ENCODE results near the gene SMG6. TPM values are rescaled to one million over a fixed set of nuclear protein-coding genes. Genes with fewer than 3 reads are reported as not detected.

SMG6 gene
- total and polyA plus RNA-seq, 2 of the 8 experiments (the other 6 are each of a cell fraction or from before 2014, with no cell fraction given) = 18.5 to 25.2 TPM

- ChIA-PET CTCF (ENCODE audit: partially characterized antibody) (interaction anchor here (0.7 to 1.4 kb wide), 4 partner anchors 17 to 51 kb away, joined by 3 to 5 read pairs (median 4); no protein-coding TSS in a partner anchor), POLR2A (ENCODE audit: partially characterized antibody) (interaction anchor here (1.2 to 11.4 kb wide), 6 partner anchors 11 to 35 kb away, joined by 3 to 230 read pairs (median 10); partner anchors contain the start of genes SMG6 and SRR)
- Histone ChIP-seq H4K8ac (ENCODE audit: extremely low read depth, insufficient read depth, low read length) (no peak overlapping the region), H3K79me1 (ENCODE audit: low read depth, low read length) (peaks cover 5% of the 10 kb centered on the region), H3K23ac (ENCODE audit: insufficient read length) (no peak overlapping the region), H4K5ac (ENCODE audit: insufficient read length, low read depth, low read length) (no peak overlapping the region), H3K36me3 (ENCODE audit: control insufficient read depth in 2 of 4, insufficient read depth in 4 of 4, low read length in 3 of 4) (peaks cover 55 to 86% (median 74%) of the 10 kb centered on the region in 4 experiments), H3K56ac (replicated peaks; ENCODE audit: insufficient read length, low read depth, low read length) (no peak overlapping the region), H3K4me3 (ENCODE audit: extremely low read depth in 1 of 4, insufficient read depth in 2 of 4, low read depth in 3 of 4, low read length in 4 of 4) (no peak overlapping the region), H2AK5ac (ENCODE audit: low read depth, low read length) (no peak overlapping the region), H2BK15ac (ENCODE audit: low read length) (no peak overlapping the region), H3K4ac (replicated peaks; ENCODE audit: insufficient read length, low read depth, low read length) (no peak overlapping the region), H3K18ac (ENCODE audit: extremely low read depth, low read length) (no peak overlapping the region), H3K27ac (ENCODE audit: low read depth, low read length) (no peak overlapping the region), H2BK12ac (ENCODE audit: low read depth, low read length) (no peak overlapping the region), H3K4me1 (replicated peaks in 1 of 4; ENCODE audit: control insufficient read depth in 3 of 4, insufficient read depth in 4 of 4, low read length in 3 of 4) (peaks cover 3 to 18% (median 9%) of the 10 kb centered on the region in 4 experiments; a peak in 6 of 7 replicates), H2BK5ac (ENCODE audit: low read depth, low read length) (no peak overlapping the region), H3K9me3 (ENCODE audit: insufficient read depth in 2 of 2, low read depth in 1 of 2, low read length in 1 of 2) (no peaks in the 10 kb centered on the region), H4K20me1 (replicated peaks in 1 of 2; ENCODE audit: control insufficient read depth in 1 of 2, insufficient read depth in 2 of 2, low read length in 2 of 2) (peaks cover 3 to 4% of the 10 kb centered on the region in 2 experiments), H2BK120ac (replicated peaks; ENCODE audit: low read depth, low read length) (no peak overlapping the region), H3K27me3 (replicated peaks in 1 of 4; ENCODE audit: control insufficient read depth in 3 of 4, extremely low read depth in 1 of 4, insufficient read depth in 3 of 4, low read length in 3 of 4) (no peaks in the 10 kb centered on the region), H3K4me2 (ENCODE audit: insufficient read depth in 1 of 2, low read depth in 2 of 2, low read length in 2 of 2) (no peak overlapping the region), H3K79me2 (ENCODE audit: control insufficient read depth in 1 of 2, insufficient read depth in 2 of 2, low read length in 2 of 2) (peaks cover 0 to 65% of the 10 kb centered on the region in 2 experiments; a peak in 2 of 4 replicates), H2AFZ (ENCODE audit: low read length) (no peak overlapping the region), H3K9ac (replicated peaks in 1 of 4; ENCODE audit: extremely low read depth in 1 of 4, low read depth in 3 of 4, low read length in 3 of 4) (no peak overlapping the region), H3K23me2 (ENCODE audit: low read depth, low read length) (peaks cover 6% of the 10 kb centered on the region), H3K14ac (ENCODE audit: insufficient read length) (no peak overlapping the region), H4K91ac (replicated peaks; ENCODE audit: insufficient read length, low read length) (no peak overlapping the region), H2BK20ac (ENCODE audit: low read length) (no peak overlapping the region)
- TF ChIP-seq POLR2A (IDR thresholded peaks at IDR 0.05; ENCODE audit: control extremely low read depth in 1 of 2, low read depth in 2 of 2, low read length in 2 of 2) (peak; percentile 35 to 49), USF2 (IDR thresholded peaks at IDR 0.05; ENCODE audit: low read length) (no peak), POLR2AphosphoS5 (IDR thresholded peaks at IDR 0.05; ENCODE audit: low read depth, low read length) (peak; percentile 84), CHD2 (IDR thresholded peaks at IDR 0.05; ENCODE audit: low read length) (no peak)
- DNase-seq (ENCODE audit: low read depth in 1 of 2, low spot score in 2 of 2) (no peak), FAIRE-seq (no peak)
- 97% methylated on average over 3 of the region's 3 CpGs; no CpG with 5 or more reads in 1 of the 2 experiments for WGBS, 2 experiments (ENCODE audit: extremely low coverage in 1 of 2, insufficient coverage in 1 of 2, insufficient read length in 1 of 2, insufficient replicate concordance in 2 of 2, low coverage in 1 of 2, low lambda C conversion rate in 2 of 2, missing lambda C conversion rate in 1 of 2)
Observed at GRCh38 chr17:2331303-2331702, 27.7 kb upstream of the SMG6 start.
